Upper lobe of left lung (tissue), 4 donors: Measurements from ENCODE around the gene FGF1.

Source experiments
- CTCF ChIP-seq, 6 experiments: fragments of 450-650 bp in 4 of 6; fragments of 200-600 bp in 2 of 6; sonication (generic) in 2 of 6; IDR thresholded peaks; one replicate each; pipeline ENCODE4 v1.5.1; 2016 to 2019; ENCODE audit warnings: antibody characterized with exemption in 6 of 6
- POLR2A ChIP-seq, 4 donors: fragments of 450-650 bp; IDR thresholded peaks; one replicate each; pipeline ENCODE4 v1.5.1; 2016 to 2017; ENCODE audit warnings: antibody characterized with exemption in 4 of 4, mild to moderate bottlenecking in 2 of 4
- POLR2AphosphoS5 ChIP-seq, 2 donors: sonication (generic); formaldehyde crosslinking; IDR thresholded peaks; one replicate each; pipeline ENCODE4 v1.5.1; 2017; ENCODE audit warnings: antibody characterized with exemption in 2 of 2

GRCh38 chr5:142597546-142598337, 88.1 kb downstream of the FGF1 start:
- TF ChIP-seq CTCF (IDR thresholded peaks at IDR 0.05) (no peak), POLR2AphosphoS5 (IDR thresholded peaks at IDR 0.05) (no peak), POLR2A (IDR thresholded peaks at IDR 0.05) (no peak)
